Measurements from ENCODE around the gene CCDC122.

The CCDC122 gene

GRCh38 chr13:43874504-43875092 lies 4.9 kb downstream of the CCDC122 start:
- no peaks in the 10 kb centered on the region for H3K27me3 ChIP-seq (replicated peaks; ENCODE audit: insufficient read depth, low read length)
- H2AFZ ChIP-seq (ENCODE audit: low read length): peak overlapping the region; percentile 8; the same call in 1 of the 2 replicates
- H3K4me2 ChIP-seq (ENCODE audit: low read depth, low read length): peak overlapping the region; percentile 37; the same call in 1 of the 2 replicates
- no peaks in the 10 kb centered on the region for H3K79me2 ChIP-seq (ENCODE audit: low read length)
- no peaks in the 10 kb centered on the region for H3K36me3 ChIP-seq (replicated peaks; ENCODE audit: insufficient read depth, low read length)
- no peaks in the 10 kb centered on the region for H3K9me3 ChIP-seq (replicated peaks; ENCODE audit: insufficient read depth, low read length)
- peaks cover 14% of the 10 kb centered on the region for H3K4me1 ChIP-seq (ENCODE audit: low read length)
- H3K27ac ChIP-seq (ENCODE audit: low read length): no peak overlapping the region
- H3K9me2 ChIP-seq (replicated peaks; ENCODE audit: insufficient read depth, low read length): no peaks in the 10 kb centered on the region
- no peaks in the 10 kb centered on the region for H3F3A ChIP-seq (ENCODE audit: insufficient read depth, low read length)
- no peaks in the 10 kb centered on the region for H4K20me1 ChIP-seq (ENCODE audit: insufficient read depth, low read length)
- peak; percentile 14 for DNase-seq
- H3K4me3 ChIP-seq (ENCODE audit: low read length): no peak overlapping the region
- peak; percentile 31 for TF ChIP-seq CTCF (IDR thresholded peaks at IDR 0.05; ENCODE audit: low read length)
- no peak for TF ChIP-seq EZH2phosphoT487 (IDR thresholded peaks at IDR 0.05; ENCODE audit: low read length)
- no peak overlapping the region for H3K9ac ChIP-seq (ENCODE audit: low read length)

GRCh38 chr13:43872181-43872580 lies 7.4 kb downstream of the CCDC122 start:
- no peaks in the 10 kb centered on the region for H4K20me1 ChIP-seq (ENCODE audit: insufficient read depth, low read length)
- H3K36me3 ChIP-seq (replicated peaks; ENCODE audit: insufficient read depth, low read length): no peaks in the 10 kb centered on the region
- H3K4me1 ChIP-seq (ENCODE audit: low read length): peaks cover 5% of the 10 kb centered on the region; the same call in 1 of the 2 replicates
- no peaks in the 10 kb centered on the region for H3K9me3 ChIP-seq (replicated peaks; ENCODE audit: insufficient read depth, low read length)
- H3K4me3 ChIP-seq (ENCODE audit: low read length): no peak overlapping the region
- no peaks in the 10 kb centered on the region for H3K79me2 ChIP-seq (ENCODE audit: low read length)
- no peak overlapping the region for H3K4me2 ChIP-seq (ENCODE audit: low read depth, low read length)
- TF ChIP-seq EZH2 (optimal IDR thresholded peaks at IDR 0.05; ENCODE audit: low read depth, low read length) (no peak), CTCF (IDR thresholded peaks at IDR 0.05; ENCODE audit: low read length) (no peak), EZH2phosphoT487 (IDR thresholded peaks at IDR 0.05; ENCODE audit: low read length) (no peak)
- no peaks in the 10 kb centered on the region for H3K27me3 ChIP-seq (replicated peaks; ENCODE audit: insufficient read depth, low read length)
- no peak overlapping the region for H3K27ac ChIP-seq (ENCODE audit: low read length)
- no peak overlapping the region for H2AFZ ChIP-seq (ENCODE audit: low read length)
- no peaks in the 10 kb centered on the region for H3F3A ChIP-seq (ENCODE audit: insufficient read depth, low read length)
- H3K9me2 ChIP-seq (replicated peaks; ENCODE audit: insufficient read depth, low read length): no peaks in the 10 kb centered on the region
- H3K9ac ChIP-seq (ENCODE audit: low read length): no peak overlapping the region
- DNase-seq: no peak

GRCh38 chr13:43865892-43866291 lies 13.6 kb downstream of the CCDC122 start:
- no peaks in the 10 kb centered on the region for H3K4me1 ChIP-seq (ENCODE audit: low read length)
- H3K4me2 ChIP-seq (ENCODE audit: low read depth, low read length): no peak overlapping the region
- no peak overlapping the region for H3K9ac ChIP-seq (ENCODE audit: low read length)
- TF ChIP-seq EZH2 (optimal IDR thresholded peaks at IDR 0.05; ENCODE audit: low read depth, low read length): no peak
- TF ChIP-seq CTCF (IDR thresholded peaks at IDR 0.05; ENCODE audit: low read length): no peak
- no peak for TF ChIP-seq EZH2phosphoT487 (IDR thresholded peaks at IDR 0.05; ENCODE audit: low read length)
- no peaks in the 10 kb centered on the region for H3K9me3 ChIP-seq (replicated peaks; ENCODE audit: insufficient read depth, low read length)
- no peaks in the 10 kb centered on the region for H3K27me3 ChIP-seq (replicated peaks; ENCODE audit: insufficient read depth, low read length)
- H3K27ac ChIP-seq (ENCODE audit: low read length): no peak overlapping the region
- H3K36me3 ChIP-seq (replicated peaks; ENCODE audit: insufficient read depth, low read length): no peaks in the 10 kb centered on the region
- H3K4me3 ChIP-seq (ENCODE audit: low read length): no peak overlapping the region
- H3K9me2 ChIP-seq (replicated peaks; ENCODE audit: insufficient read depth, low read length): no peaks in the 10 kb centered on the region
- H3K79me2 ChIP-seq (ENCODE audit: low read length): no peaks in the 10 kb centered on the region
- H3F3A ChIP-seq (ENCODE audit: insufficient read depth, low read length): no peaks in the 10 kb centered on the region
- DNase-seq: no peak
- no peak overlapping the region for H2AFZ ChIP-seq (ENCODE audit: low read length)
- H4K20me1 ChIP-seq (ENCODE audit: insufficient read depth, low read length): no peaks in the 10 kb centered on the region

All from MM.1S (cell line).